HepG2 (cell line): ENCODE results near the gene GALNT10. TPM values are rescaled to one million over a fixed set of nuclear protein-coding genes. Genes with fewer than 3 reads are reported as not detected.
A peak's percentile ranks its signal among the peaks of the same experiment; 100 is the strongest.

Experiments
- ATAC-seq: fragments of 200-7000 bp; cut with Tn5 transposase; 3 replicates; pipeline ENCODE4 v1.9.1; 2020; ENCODE audit warnings: mild to moderate bottlenecking, moderate library complexity
- BruUV-seq: library from RNA; stranded (reverse); fragments of 400-500 nt; replicated peaks from 2 replicates; lab custom pipeline; 2021; lab: Mats Ljungman, UMichigan
- CTCF ChIA-PET: fragments of 300-600 bp; formaldehyde crosslinking; extraction: SDS; loops from one replicate; lab custom pipeline; 2021; ENCODE audit warnings: low total read pairs, inconsistent platforms, low intra/inter-chr PET ratio; lab: Yijun Ruan, JAX
- POLR2A ChIA-PET: fragments of 350-600 bp; sonication (Branson Sonifier 250); formaldehyde crosslinking; loops from one replicate; lab custom pipeline; 2020; ENCODE audit warnings: antibody characterized with exemption, inconsistent platforms; lab: Yijun Ruan, JAX
- DNase-seq: peaks from one replicate; pipeline ENCODE4 v3.0.0-alpha.2; 2015; ENCODE audit warnings: low spot score
- FAIRE-seq: peaks from 3 replicates; lab custom pipeline; 2011; peaks lifted over from hg19 to GRCh38; lab: Jason Lieb, UNC
- H2AFZ ChIP-seq: one replicate; pipeline ENCODE4 v1.6.1; 2011; ENCODE audit warnings: low read length, inconsistent platforms
- H3K27ac ChIP-seq: fragments of 300-600 bp; 3 replicates; pipeline ENCODE4 v1.8.0; 2011; ENCODE audit warnings: mixed run types, mild to moderate bottlenecking, mixed read lengths, low read length, inconsistent platforms; ENCODE audit not compliant: insufficient read depth; ENCODE audit errors: extremely low read length
- H3K27me3 ChIP-seq, 2 experiments: fragments of 200-600 bp in 1 of 2; 2 replicates in 1 of 2; 3 replicates in 1 of 2; pipeline versions ENCODE4 v1.6.0 to v1.8.0; 2011; ENCODE audit warnings: low read length in 2 of 2, mild to moderate bottlenecking in 2 of 2, moderate library complexity in 2 of 2, inconsistent platforms in 1 of 2; ENCODE audit not compliant: insufficient read depth in 2 of 2, control insufficient read depth in 1 of 2
- H3K36me3 ChIP-seq, 2 experiments: fragments of 200-600 bp in 1 of 2; replicated peaks in 1 of 2; 2 replicates in 1 of 2; 3 replicates in 1 of 2; pipeline versions ENCODE4 v1.5.1 to v1.8.0; 2011; ENCODE audit warnings: low read length in 2 of 2, inconsistent platforms in 1 of 2; ENCODE audit not compliant: insufficient read depth in 2 of 2, control insufficient read depth in 1 of 2
- H3K4me1 ChIP-seq: 2 replicates; pipeline ENCODE4 v1.5.1; 2012; ENCODE audit warnings: low read length, inconsistent platforms; ENCODE audit not compliant: insufficient read depth
- H3K4me2 ChIP-seq: 2 replicates; pipeline ENCODE4 v1.6.0; 2011; ENCODE audit warnings: low read depth, low read length, inconsistent platforms
- H3K4me3 ChIP-seq, 3 experiments: fragments of 200-600 bp in 1 of 3; sonication (generic), shearing (Covaris generic) in 1 of 3; replicated peaks in 1 of 3; 2 replicates each; pipeline ENCODE4 v1.5.1; 2011 to 2016; ENCODE audit warnings: low read length in 3 of 3, inconsistent platforms in 2 of 3, low read depth in 2 of 3, mild to moderate bottlenecking in 2 of 3, control low read depth in 1 of 3, mixed read lengths in 1 of 3; ENCODE audit not compliant: insufficient read depth in 1 of 3
- H3K79me2 ChIP-seq: one replicate; pipeline ENCODE4 v1.6.1; 2011; ENCODE audit warnings: low read length, inconsistent platforms; ENCODE audit not compliant: insufficient read depth
- H3K9ac ChIP-seq: 2 replicates; pipeline ENCODE4 v1.6.0; 2011; ENCODE audit warnings: mild to moderate bottlenecking, low read depth, low read length, inconsistent platforms; ENCODE audit not compliant: insufficient read depth
- H3K9me3 ChIP-seq: 2 replicates; pipeline ENCODE4 v1.5.1; 2012; ENCODE audit warnings: mild to moderate bottlenecking, low read length
- H4K20me1 ChIP-seq: 2 replicates; pipeline ENCODE4 v1.6.0; 2011; ENCODE audit warnings: inconsistent platforms, mild to moderate bottlenecking, low read length, moderate library complexity; ENCODE audit not compliant: insufficient read depth
- IKZF4 ChIP-seq: sonication (generic); formaldehyde crosslinking; IDR thresholded peaks from 2 replicates; pipeline ENCODE4 v1.5.1; 2020; ENCODE audit warnings: borderline replicate concordance, mild to moderate bottlenecking, low read depth, missing genetic modification reagents; ENCODE audit errors: not compliant biosample characterization
- ZBTB38 ChIP-seq: sonication (generic); formaldehyde crosslinking; IDR thresholded peaks from 2 replicates; pipeline ENCODE4 v1.5.1; 2020; ENCODE audit warnings: mild to moderate bottlenecking, missing genetic modification reagents
- ZNF629 ChIP-seq: sonication (generic); formaldehyde crosslinking; conservative IDR thresholded peaks from 2 replicates; pipeline ENCODE4 v1.5.0; 2020; ENCODE audit warnings: missing genetic modification reagents
- ZNF768 ChIP-seq: sonication (generic); formaldehyde crosslinking; IDR thresholded peaks from 2 replicates; pipeline ENCODE4 v1.4.0; 2020; ENCODE audit warnings: missing genetic modification reagents
- WGBS: methylation state at CpG from one replicate; pipeline ENCODE4 v1.1.6; 2017; ENCODE audit warnings: low lambda C conversion rate; 5-methylcytosine and 5-hydroxymethylcytosine counted together
- in situ Hi-C: cut with HindIII; loops from 2 replicates; pipeline ENCODE4 v1.10.0; 2017; ENCODE audit warnings: low pct_unique_long_range_greater_than_20kb; ENCODE audit not compliant: extremely low pct_ligation_motif_present
- intact Hi-C: fragments of 100-400 bp; cut with micrococcal nuclease; formaldehyde crosslinking; loops from one replicate; pipeline ENCODE4 v1.10.0; 2022; ENCODE audit not compliant: unreplicated experiment
- polyA plus RNA-seq, 8 experiments: library from polyadenylated mRNA; depleted of rRNA in 3 of 8; stranded (reverse) in 7 of 8; unstranded in 1 of 8; fragments of >200 nt; fragmentation: Illumina TruSeq in 4 of 8; extraction: Trizol in 4 of 8; gene quantifications; 2 replicates each; pipeline versions ENCODE4 v1.2.1 to v1.2.3, GENCODE V29; 2011 to 2016; ENCODE audit warnings: low read depth in 4 of 8, missing spikeins in 1 of 8, mixed read lengths in 1 of 8; ENCODE audit not compliant: insufficient read depth in 1 of 8
- total RNA-seq, 5 experiments: library from RNA; depleted of rRNA; stranded (reverse); fragments of >200 nt; fragmentation: Illumina TruSeq; extraction: Trizol; gene quantifications; 2 replicates each; pipeline ENCODE4 v1.2.3, GENCODE V29; 2016; ENCODE audit warnings: low read depth in 1 of 5

Gene GALNT10
- total and polyA plus RNA-seq, 2 of the 13 experiments (the other 11 are each of a cell fraction or from before 2014, with no cell fraction given) = 8.1 to 11.2 TPM

DNA sequence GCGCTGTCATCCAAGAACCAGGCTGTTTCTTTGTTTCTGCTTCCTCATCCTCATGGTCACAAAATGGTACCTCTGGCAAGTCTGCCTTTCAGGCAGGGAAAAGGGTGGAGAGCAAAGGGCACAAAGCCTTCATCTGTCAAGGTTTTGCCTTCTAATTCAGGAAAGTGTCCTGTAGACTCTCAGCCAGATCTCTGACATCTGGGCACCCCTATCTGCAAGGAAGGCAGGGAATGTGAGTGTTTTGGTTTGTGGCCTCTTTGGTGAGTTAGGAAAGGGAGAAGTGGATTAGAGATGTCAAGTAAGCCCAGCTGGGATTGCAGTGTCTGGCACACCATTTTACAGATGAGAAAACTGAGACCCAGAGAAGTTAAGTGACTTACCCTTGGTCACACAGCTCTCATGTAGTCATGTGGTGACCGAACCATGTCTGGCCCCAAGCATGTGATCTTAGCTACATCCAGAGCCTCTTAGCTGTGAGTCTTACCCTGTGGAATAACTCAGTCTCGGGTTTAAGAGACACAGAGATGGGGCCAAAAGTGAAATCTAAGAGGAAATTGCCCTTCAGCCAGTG is 139.6 kb downstream of the GALNT10 start:
- Histone ChIP-seq H2AFZ (no peak overlapping the region), H3K9ac (no peak overlapping the region), H3K36me3 (no peaks in the 10 kb centered on the region; a peak in 1 of 5 replicates), H3K79me2 (no peaks in the 10 kb centered on the region), H3K4me1 (peaks cover 10% of the 10 kb centered on the region; the same call in 1 of the 2 replicates), H3K27ac (no peak overlapping the region), H3K9me3 (no peaks in the 10 kb centered on the region), H3K4me3 (no peak overlapping the region), H3K27me3 (no peaks in the 10 kb centered on the region), H3K4me2 (no peak overlapping the region), H4K20me1 (no peaks in the 10 kb centered on the region)
- in situ Hi-C loops = no loop called here
- no TSS peak for BruUV-seq
- intact Hi-C loops = loop anchor here (10.0 kb wide), 1 partner anchor 75 kb away; no protein-coding TSS in a partner anchor
- POLR2A ChIA-PET = no interaction called here
- CTCF ChIA-PET = no interaction called here
- no peak for DNase-seq
- TF ChIP-seq ZBTB38 = no peak
- TF ChIP-seq ZNF768 = peak; percentile 20; the same call in 1 of the 2 replicates
- 0 out of 2 replicates have a peak, but pooled peaks have one; percentile 48 for TF ChIP-seq ZNF629 (CRISPR knock-in tag)
- no peak for FAIRE-seq
- 100% methylated on average over 3 of the region's 3 CpGs for WGBS
- ATAC-seq = no peak

DNA sequence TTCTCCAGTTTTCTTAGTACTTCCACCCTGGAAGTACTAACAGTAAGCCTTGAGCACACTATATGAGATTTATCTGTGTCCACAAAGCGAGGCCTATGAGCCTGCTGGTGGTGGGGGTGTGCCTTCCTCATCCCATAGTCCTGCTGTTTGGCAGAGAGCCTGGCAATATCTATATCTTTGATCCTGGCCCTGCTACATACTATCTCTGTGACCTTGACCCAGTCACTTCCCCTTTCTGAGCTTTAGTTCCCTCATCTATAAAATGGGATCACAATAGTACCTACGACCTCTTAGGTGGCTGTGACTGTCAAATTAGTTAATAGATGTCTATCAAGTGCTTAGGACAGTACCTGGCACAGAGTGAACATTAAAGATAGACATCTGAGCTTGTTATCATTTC is 140.7 kb downstream of the GALNT10 start:
- Histone ChIP-seq H2AFZ (no peak overlapping the region), H3K4me1 (peaks cover 11% of the 10 kb centered on the region; the same call in 1 of the 2 replicates), H3K27ac (no peak overlapping the region), H3K4me2 (no peak overlapping the region), H4K20me1 (no peaks in the 10 kb centered on the region), H3K79me2 (no peaks in the 10 kb centered on the region), H3K36me3 (no peaks in the 10 kb centered on the region; a peak in 1 of 5 replicates), H3K9ac (no peak overlapping the region), H3K27me3 (no peaks in the 10 kb centered on the region), H3K9me3 (no peaks in the 10 kb centered on the region), H3K4me3 (no peak overlapping the region)
- in situ Hi-C loops (no loop called here), intact Hi-C loops (loop anchor here (10.0 kb wide), 1 partner anchor 74 kb away; no protein-coding TSS in a partner anchor)
- ChIA-PET CTCF (no interaction called here), POLR2A (no interaction called here)
- DNase-seq = no peak
- no peak for FAIRE-seq
- no TSS peak for BruUV-seq
- ATAC-seq = no peak
- no peak for TF ChIP-seq IKZF4 (CRISPR knock-in tag)
- peak; percentile 29; the same call in 1 of the 2 replicates for TF ChIP-seq ZNF629 (CRISPR knock-in tag)
- WGBS = 100% methylated on average over 1 of the region's 2 CpGs
